Gastrocnemius medialis (tissue), 4 donors: ENCODE results near the gene NAA25.

Source experiments
- POLR2A ChIP-seq, 2 donors: fragments of 450-650 bp; IDR thresholded peaks; one replicate each; pipeline ENCODE4 v1.6.1; 2017; ENCODE audit warnings: antibody characterized with exemption in 2 of 2, mild to moderate bottlenecking in 2 of 2, moderate library complexity in 2 of 2
- TF ChIP-seq, protein P1 (sequence below), 5 experiments: fragments of 450-650 bp in 3 of 5; fragments of 200-600 bp in 2 of 5; sonication (generic) in 2 of 5; IDR thresholded peaks in 4 of 5; conservative IDR thresholded peaks in 1 of 5; 1 replicate in 4 of 5; 2 replicates in 1 of 5; pipeline ENCODE4 v1.5.1; 2016 to 2019; ENCODE audit warnings: antibody characterized with exemption in 5 of 5, mild to moderate bottlenecking in 3 of 5, moderate library complexity in 3 of 5

DNA sequence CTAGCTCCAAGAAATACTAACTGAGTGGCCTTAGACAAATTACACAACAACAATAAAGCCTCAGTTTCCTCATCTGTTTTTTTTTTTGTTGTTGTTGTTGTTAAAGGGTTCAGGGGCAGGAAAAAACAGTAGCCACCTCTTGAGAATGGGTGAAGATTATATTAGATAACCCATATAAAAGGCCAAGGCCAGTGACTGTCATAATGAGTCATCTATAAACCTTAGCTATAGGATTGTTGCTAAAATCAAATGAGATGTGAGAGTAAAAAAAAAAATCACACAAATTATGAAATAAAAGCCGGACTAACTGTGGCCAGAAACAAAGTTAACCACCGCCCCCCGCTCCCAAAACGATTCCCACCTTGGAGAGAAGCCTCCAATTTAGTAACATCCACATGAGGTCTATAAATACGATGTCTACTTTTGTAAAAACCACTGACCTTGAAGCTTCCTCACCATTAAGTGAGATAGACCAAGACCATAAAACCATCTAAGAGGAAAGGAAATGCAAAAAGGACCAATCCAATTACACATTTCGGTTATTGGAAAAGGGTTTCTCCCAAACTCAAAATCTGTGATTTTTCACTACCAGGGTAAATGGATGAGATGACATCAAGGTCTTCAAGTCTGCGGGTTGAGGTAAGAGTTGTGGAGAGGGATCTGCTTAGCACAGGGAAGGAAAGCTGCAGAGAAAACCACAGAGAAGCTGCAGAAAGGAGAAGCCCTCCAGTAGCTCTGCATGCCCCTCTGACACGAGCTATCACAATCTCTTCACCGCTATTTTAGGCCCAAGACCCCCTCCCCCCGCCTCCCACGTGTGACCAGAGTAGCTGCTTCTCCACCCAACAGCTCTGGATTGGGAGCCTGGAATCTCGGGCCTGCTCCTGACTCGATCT, 1.0 kb downstream of the NAA25 start:
- TF ChIP-seq, protein P1, sequence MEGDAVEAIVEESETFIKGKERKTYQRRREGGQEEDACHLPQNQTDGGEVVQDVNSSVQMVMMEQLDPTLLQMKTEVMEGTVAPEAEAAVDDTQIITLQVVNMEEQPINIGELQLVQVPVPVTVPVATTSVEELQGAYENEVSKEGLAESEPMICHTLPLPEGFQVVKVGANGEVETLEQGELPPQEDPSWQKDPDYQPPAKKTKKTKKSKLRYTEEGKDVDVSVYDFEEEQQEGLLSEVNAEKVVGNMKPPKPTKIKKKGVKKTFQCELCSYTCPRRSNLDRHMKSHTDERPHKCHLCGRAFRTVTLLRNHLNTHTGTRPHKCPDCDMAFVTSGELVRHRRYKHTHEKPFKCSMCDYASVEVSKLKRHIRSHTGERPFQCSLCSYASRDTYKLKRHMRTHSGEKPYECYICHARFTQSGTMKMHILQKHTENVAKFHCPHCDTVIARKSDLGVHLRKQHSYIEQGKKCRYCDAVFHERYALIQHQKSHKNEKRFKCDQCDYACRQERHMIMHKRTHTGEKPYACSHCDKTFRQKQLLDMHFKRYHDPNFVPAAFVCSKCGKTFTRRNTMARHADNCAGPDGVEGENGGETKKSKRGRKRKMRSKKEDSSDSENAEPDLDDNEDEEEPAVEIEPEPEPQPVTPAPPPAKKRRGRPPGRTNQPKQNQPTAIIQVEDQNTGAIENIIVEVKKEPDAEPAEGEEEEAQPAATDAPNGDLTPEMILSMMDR (IDR thresholded peaks at IDR 0.05 in 4 of 5, conservative IDR thresholded peaks at IDR 0.05 in 1 of 5): no peak
- TF ChIP-seq POLR2A (IDR thresholded peaks at IDR 0.05): peak in 1 of 2 donors; percentile 10
